ENCODE results near the gene MAP3K14.

MAP3K14 gene

DNA sequence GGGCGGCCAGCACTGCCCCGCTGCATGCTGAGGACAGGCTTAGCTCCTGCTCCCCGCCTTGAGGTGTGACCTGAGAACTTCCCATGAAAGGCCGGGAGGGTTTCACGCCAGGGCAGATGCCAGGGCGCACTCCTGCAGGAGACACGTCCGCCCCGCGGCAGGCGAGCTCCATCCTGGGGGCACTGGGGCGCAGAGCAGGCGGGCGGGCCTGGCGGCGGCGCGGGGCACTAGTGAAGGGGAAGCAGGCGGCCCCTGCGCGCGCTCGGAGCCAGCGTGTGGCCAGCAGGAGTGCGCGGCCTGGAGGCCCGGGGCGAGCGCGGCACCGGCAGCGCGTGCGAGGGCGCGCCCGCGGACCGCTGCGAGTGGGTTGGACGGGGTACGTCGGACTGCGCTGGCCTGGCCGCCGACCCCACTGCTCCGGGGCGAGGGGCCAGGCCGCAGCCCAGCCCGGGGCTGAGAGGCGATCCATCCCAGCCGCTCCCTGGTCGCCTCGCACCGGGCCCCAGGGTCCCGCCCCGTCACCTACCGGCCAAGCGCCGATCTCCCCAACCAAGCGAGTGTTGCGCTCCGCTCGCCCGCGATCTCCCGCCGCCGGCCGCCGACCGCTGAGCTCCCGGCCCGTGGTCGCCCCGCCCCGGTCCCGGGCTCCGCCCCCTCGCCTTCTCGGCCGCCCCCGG, at the start of gene MAP3K14:
Gene MAP3K14 (minus strand): TSS at position 587 of the 677 bp plus-strand sequence. CDS start 26,275 bp downstream, outside the sequence.
- DNase-seq (ENCODE audit: insufficient read length, low spot score) = peak; percentile 38
- TF ChIP-seq, protein P1, sequence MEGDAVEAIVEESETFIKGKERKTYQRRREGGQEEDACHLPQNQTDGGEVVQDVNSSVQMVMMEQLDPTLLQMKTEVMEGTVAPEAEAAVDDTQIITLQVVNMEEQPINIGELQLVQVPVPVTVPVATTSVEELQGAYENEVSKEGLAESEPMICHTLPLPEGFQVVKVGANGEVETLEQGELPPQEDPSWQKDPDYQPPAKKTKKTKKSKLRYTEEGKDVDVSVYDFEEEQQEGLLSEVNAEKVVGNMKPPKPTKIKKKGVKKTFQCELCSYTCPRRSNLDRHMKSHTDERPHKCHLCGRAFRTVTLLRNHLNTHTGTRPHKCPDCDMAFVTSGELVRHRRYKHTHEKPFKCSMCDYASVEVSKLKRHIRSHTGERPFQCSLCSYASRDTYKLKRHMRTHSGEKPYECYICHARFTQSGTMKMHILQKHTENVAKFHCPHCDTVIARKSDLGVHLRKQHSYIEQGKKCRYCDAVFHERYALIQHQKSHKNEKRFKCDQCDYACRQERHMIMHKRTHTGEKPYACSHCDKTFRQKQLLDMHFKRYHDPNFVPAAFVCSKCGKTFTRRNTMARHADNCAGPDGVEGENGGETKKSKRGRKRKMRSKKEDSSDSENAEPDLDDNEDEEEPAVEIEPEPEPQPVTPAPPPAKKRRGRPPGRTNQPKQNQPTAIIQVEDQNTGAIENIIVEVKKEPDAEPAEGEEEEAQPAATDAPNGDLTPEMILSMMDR (IDR thresholded peaks at IDR 0.05; ENCODE audit: insufficient read depth, missing control alignments) = no peak
- FAIRE-seq = no peak

GRCh38 chr17:45366049-45366448, 49.2 kb upstream of the MAP3K14 start:
- DNase-seq (ENCODE audit: insufficient read length, low spot score) (no peak), FAIRE-seq (no peak)
- TF ChIP-seq, protein P1 (IDR thresholded peaks at IDR 0.05; ENCODE audit: insufficient read depth, missing control alignments) = no peak

DNA sequence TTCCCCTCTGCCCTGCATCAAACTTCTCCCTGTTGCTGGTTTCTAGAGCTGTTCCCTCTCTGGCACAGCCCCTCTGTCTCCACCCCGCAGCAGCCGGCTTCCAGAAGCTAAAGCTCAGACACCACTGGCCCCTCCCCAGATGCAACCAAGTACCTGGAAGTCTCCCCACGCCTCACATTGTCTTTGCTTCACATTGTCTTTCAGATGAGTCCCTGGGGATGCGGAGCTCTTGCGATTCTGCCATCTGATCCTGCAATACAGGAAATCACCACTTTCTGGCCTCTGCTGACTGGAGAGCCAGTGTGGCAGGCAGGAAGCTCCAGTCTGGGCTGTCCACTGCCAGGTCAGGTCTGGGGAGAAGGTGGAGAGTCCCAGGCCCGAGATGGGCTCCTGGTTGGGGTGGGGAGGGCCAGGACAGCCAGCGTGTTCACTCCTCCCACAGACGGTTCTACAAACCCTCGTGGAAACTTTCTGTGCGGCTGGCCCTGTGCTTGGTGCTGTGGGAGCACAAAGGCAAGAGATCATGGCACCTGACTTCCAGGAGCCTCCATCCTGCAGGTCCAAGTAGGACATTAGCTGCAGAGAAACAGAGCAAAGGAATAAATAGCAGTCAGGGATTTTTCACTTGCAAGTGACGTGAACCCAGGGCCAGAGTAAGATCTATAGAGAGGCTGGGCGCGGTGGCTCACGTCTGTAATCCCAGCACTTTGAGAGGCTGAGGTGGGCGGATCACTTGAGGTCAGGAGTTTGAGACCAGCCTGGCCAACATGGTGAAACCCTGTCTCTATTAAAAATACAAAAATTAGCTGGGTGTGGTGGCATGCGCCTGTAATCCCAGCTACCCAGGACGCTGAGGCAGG, 47.9 kb upstream of the MAP3K14 start:
- FAIRE-seq (no peak), DNase-seq (ENCODE audit: insufficient read length, low spot score) (no peak)
- TF ChIP-seq, protein P1 (IDR thresholded peaks at IDR 0.05; ENCODE audit: insufficient read depth, missing control alignments) = no peak

GRCh38 chr17:45363498-45363897, 46.7 kb upstream of the MAP3K14 start:
- TF ChIP-seq, protein P1 (IDR thresholded peaks at IDR 0.05; ENCODE audit: insufficient read depth, missing control alignments) = no peak
- DNase-seq (ENCODE audit: insufficient read length, low spot score) = no peak
- no peak for FAIRE-seq

- no peak for FAIRE-seq
- TF ChIP-seq, protein P1 (IDR thresholded peaks at IDR 0.05; ENCODE audit: insufficient read depth, missing control alignments) = no peak
- DNase-seq (ENCODE audit: insufficient read length, low spot score) = no peak
These were observed 45.2 kb upstream of the MAP3K14 start for GRCh38 chr17:45361976-45362375.

DNA sequence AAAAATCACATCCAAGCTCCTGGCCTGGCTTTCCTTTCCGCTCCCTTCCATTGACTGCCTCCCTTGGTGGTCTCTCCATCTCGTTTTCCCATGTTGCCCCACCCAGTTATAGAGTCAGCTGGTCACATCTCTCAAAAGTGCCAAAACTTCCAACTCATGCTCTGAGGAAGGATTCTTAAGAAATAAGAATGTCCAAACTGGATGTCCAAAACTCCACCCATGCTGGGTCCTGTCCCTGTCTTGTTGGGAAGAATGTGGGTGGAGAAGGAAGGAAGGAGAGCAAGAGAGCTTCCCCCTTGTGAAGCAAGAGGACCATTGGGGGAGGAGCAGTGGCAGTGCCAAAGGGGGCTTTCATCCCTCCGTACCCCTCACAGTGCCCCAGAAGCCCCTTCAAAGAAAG, 44.6 kb upstream of the MAP3K14 start:
- TF ChIP-seq, protein P1 (IDR thresholded peaks at IDR 0.05; ENCODE audit: insufficient read depth, missing control alignments) = no peak
- FAIRE-seq = no peak

More for the DNA sequence above, 44.6 kb upstream of the MAP3K14 start:
- DNase-seq (ENCODE audit: insufficient read length, low spot score) = no peak

Data from D721Med (cell line).